ENCODE results near the gene SCFD1.

Gene SCFD1

DNA sequence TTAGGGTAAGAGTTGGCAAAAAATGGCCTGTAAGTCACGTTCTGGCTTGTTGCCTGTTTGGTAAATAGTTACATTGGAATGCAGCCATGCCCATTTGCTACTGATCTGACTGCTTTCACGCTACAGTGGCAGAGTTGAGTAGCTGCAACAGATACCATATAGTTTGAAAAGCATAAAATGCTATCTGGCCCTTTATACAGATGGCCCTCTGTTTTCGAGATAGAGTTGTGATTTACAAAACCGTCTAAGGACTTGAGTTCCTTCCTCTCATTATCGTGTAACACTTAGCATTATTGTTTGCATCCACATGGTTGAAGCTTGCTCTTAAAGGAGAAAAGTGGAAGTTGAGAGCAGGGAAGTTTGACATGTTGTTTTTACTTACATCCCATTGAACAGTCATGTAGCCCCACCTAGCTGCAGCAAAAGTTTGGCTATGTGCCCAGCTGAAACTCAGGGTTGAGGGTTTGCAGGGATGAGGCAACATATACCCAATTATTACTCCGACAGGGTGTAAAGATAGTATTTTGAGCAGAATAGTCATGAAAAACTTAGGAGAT is 11.3 kb upstream of the SCFD1 start:
- Histone ChIP-seq H3K4me1 (ENCODE audit: control insufficient read depth, low read length) (no peaks in the 10 kb centered on the region), H3K4me3 (ENCODE audit: low read length) (no peak overlapping the region), H3K9me2 (replicated peaks; ENCODE audit: control insufficient read depth, low read length) (no peaks in the 10 kb centered on the region), H4K20me1 (ENCODE audit: control insufficient read depth, insufficient read depth, low read depth, low read length) (no peaks in the 10 kb centered on the region), H3K27me3 (ENCODE audit: control insufficient read depth, low read length) (no peaks in the 10 kb centered on the region), H3K4me2 (ENCODE audit: low read length) (no peak overlapping the region), H3F3A (ENCODE audit: control insufficient read depth, insufficient read depth) (no peaks in the 10 kb centered on the region), H3K36me3 (ENCODE audit: control insufficient read depth, low read length) (peaks cover 64% of the 10 kb centered on the region), H3K79me2 (ENCODE audit: control insufficient read depth, low read length) (no peaks in the 10 kb centered on the region), H3K27ac (ENCODE audit: low read depth, low read length) (no peak overlapping the region), H3K9me3 (ENCODE audit: control insufficient read depth, insufficient read depth, low read length) (no peaks in the 10 kb centered on the region)
- TF ChIP-seq, protein P1, sequence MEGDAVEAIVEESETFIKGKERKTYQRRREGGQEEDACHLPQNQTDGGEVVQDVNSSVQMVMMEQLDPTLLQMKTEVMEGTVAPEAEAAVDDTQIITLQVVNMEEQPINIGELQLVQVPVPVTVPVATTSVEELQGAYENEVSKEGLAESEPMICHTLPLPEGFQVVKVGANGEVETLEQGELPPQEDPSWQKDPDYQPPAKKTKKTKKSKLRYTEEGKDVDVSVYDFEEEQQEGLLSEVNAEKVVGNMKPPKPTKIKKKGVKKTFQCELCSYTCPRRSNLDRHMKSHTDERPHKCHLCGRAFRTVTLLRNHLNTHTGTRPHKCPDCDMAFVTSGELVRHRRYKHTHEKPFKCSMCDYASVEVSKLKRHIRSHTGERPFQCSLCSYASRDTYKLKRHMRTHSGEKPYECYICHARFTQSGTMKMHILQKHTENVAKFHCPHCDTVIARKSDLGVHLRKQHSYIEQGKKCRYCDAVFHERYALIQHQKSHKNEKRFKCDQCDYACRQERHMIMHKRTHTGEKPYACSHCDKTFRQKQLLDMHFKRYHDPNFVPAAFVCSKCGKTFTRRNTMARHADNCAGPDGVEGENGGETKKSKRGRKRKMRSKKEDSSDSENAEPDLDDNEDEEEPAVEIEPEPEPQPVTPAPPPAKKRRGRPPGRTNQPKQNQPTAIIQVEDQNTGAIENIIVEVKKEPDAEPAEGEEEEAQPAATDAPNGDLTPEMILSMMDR (IDR thresholded peaks at IDR 0.05; ENCODE audit: low read depth, low read length, poor library complexity, severe bottlenecking), result no peak
- TF ChIP-seq EZH2phosphoT487 (IDR thresholded peaks at IDR 0.05; ENCODE audit: borderline replicate concordance, low read length), result no peak

DNA sequence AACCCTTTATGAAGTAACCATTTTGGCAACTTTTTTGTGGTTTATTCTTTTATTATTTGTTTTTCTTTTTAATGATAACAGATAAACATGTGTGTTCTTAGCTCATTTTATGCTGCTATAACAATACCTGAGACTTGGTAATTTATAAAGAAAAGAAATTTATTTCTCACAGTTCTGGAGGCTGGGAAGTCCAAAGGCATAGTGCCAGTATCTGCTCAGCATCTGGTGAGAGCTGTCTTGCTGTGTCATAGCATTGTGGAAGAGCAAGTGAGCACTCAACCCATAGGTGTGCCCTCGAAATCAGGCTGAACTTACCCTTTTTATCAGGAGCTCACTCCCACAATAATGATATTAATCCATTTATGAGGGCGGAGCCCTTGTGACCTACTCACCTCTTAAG is 8.0 kb upstream of the SCFD1 start:
- H3K4me2 ChIP-seq (ENCODE audit: low read length), result no peak overlapping the region
- no peaks in the 10 kb centered on the region for H3K27me3 ChIP-seq (ENCODE audit: control insufficient read depth, low read length)

DNA sequence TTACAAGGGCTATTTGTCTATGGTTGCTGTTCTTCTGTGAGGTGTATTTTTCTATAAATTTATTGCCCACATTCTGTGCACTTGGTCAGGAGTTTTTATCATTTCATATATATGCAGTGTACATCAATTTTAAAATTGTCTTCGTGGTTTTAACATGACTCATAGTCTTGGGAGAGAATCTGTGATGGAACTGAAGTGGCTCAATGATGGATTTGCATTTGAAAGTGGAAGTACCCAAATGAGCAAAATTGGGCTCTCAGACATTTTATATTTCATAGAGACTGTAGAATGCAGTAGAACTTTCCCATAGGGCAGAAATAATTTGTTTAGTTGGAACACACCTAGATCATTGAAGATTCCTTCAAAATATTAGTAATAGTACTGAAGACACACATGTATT is 1.9 kb upstream of the SCFD1 start:
- Histone ChIP-seq H4K20me1 (ENCODE audit: control insufficient read depth, insufficient read depth, low read depth, low read length) (no peaks in the 10 kb centered on the region), H3K36me3 (ENCODE audit: control insufficient read depth, low read length) (peaks cover 36% of the 10 kb centered on the region), H3K9me3 (ENCODE audit: control insufficient read depth, insufficient read depth, low read length) (no peaks in the 10 kb centered on the region), H3K27ac (ENCODE audit: low read depth, low read length) (peak overlapping the region; percentile 44), H3K4me2 (ENCODE audit: low read length) (peak overlapping the region; percentile 77), H3K79me2 (ENCODE audit: control insufficient read depth, low read length) (peaks cover 30% of the 10 kb centered on the region), H3F3A (ENCODE audit: control insufficient read depth, insufficient read depth) (peaks cover 31% of the 10 kb centered on the region), H3K4me3 (ENCODE audit: low read length) (peak overlapping the region; percentile 3; the same call in 1 of the 2 replicates), H3K4me1 (ENCODE audit: control insufficient read depth, low read length) (peaks cover 54% of the 10 kb centered on the region), H3K27me3 (ENCODE audit: control insufficient read depth, low read length) (no peaks in the 10 kb centered on the region), H3K9me2 (replicated peaks; ENCODE audit: control insufficient read depth, low read length) (no peaks in the 10 kb centered on the region)
- TF ChIP-seq, protein P1 (IDR thresholded peaks at IDR 0.05; ENCODE audit: low read depth, low read length, poor library complexity, severe bottlenecking), result no peak
- TF ChIP-seq EZH2phosphoT487 (IDR thresholded peaks at IDR 0.05; ENCODE audit: borderline replicate concordance, low read length), result no peak

More for the DNA sequence above, 8.0 kb upstream of the SCFD1 start:
- H3K4me1 ChIP-seq (ENCODE audit: control insufficient read depth, low read length), result peaks cover 15% of the 10 kb centered on the region
- TF ChIP-seq, protein P1 (IDR thresholded peaks at IDR 0.05; ENCODE audit: low read depth, low read length, poor library complexity, severe bottlenecking), result no peak
- TF ChIP-seq EZH2phosphoT487 (IDR thresholded peaks at IDR 0.05; ENCODE audit: borderline replicate concordance, low read length), result no peak
- H3K36me3 ChIP-seq (ENCODE audit: control insufficient read depth, low read length), result peaks cover 59% of the 10 kb centered on the region
- H3K27ac ChIP-seq (ENCODE audit: low read depth, low read length), result no peak overlapping the region
- H3K4me3 ChIP-seq (ENCODE audit: low read length), result no peak overlapping the region
- H3K79me2 ChIP-seq (ENCODE audit: control insufficient read depth, low read length), result no peaks in the 10 kb centered on the region
- H3F3A ChIP-seq (ENCODE audit: control insufficient read depth, insufficient read depth), result peaks cover 12% of the 10 kb centered on the region
- H4K20me1 ChIP-seq (ENCODE audit: control insufficient read depth, insufficient read depth, low read depth, low read length), result no peaks in the 10 kb centered on the region
- H3K9me3 ChIP-seq (ENCODE audit: control insufficient read depth, insufficient read depth, low read length), result no peaks in the 10 kb centered on the region
- H3K9me2 ChIP-seq (replicated peaks; ENCODE audit: control insufficient read depth, low read length), result no peaks in the 10 kb centered on the region

All from DOHH2 (cell line).